Measurements from ENCODE around the gene CHRNB1.

The CHRNB1 gene, protein sequence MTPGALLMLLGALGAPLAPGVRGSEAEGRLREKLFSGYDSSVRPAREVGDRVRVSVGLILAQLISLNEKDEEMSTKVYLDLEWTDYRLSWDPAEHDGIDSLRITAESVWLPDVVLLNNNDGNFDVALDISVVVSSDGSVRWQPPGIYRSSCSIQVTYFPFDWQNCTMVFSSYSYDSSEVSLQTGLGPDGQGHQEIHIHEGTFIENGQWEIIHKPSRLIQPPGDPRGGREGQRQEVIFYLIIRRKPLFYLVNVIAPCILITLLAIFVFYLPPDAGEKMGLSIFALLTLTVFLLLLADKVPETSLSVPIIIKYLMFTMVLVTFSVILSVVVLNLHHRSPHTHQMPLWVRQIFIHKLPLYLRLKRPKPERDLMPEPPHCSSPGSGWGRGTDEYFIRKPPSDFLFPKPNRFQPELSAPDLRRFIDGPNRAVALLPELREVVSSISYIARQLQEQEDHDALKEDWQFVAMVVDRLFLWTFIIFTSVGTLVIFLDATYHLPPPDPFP

DNA sequence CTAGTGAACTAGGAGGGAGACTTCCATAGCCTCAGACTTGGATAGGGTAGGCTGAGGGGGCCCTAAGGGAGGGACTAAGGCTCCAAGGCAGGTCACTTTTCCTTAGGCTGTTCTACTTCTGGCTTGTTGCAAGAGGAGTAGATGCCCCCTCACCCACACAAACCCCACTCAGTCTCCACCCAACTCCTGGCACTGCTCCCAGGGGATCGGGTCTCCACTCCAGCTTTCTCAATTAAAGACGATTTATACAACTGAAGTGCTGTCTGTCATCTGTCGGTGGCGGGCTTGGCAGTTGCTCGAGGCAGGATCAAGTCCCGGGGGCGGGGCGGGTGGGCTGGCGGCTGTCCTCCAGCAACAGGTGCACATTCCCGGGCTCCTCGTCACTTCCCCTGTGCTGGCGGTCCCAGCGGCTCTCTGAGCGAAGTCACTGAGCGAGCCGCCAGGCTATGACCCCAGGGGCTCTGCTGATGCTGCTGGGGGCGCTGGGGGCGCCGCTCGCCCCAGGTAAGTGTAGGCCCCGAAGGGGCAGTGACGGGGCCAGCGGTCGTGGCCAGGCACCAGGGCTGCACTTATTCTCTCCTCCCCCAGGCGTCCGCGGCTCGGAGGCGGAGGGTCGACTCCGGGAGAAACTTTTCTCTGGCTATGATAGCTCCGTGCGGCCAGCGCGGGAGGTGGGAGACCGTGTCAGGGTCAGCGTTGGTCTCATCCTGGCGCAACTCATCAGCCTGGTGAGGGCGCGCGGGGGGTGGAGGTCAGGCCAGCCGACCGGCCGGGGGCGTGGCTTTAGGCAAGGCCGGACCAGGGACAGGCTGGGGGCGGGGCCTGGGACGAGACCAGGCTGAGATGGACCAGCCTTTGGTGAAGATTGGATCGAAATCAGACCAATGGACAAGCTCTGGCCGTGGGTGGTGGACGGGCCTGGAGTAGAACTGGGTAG is at the start of gene CHRNB1:
Gene CHRNB1 (plus strand): TSS at position 380 of the 937 bp plus-strand sequence. CDS start 67 bp downstream, at position 447.
- TF ChIP-seq, protein P1, sequence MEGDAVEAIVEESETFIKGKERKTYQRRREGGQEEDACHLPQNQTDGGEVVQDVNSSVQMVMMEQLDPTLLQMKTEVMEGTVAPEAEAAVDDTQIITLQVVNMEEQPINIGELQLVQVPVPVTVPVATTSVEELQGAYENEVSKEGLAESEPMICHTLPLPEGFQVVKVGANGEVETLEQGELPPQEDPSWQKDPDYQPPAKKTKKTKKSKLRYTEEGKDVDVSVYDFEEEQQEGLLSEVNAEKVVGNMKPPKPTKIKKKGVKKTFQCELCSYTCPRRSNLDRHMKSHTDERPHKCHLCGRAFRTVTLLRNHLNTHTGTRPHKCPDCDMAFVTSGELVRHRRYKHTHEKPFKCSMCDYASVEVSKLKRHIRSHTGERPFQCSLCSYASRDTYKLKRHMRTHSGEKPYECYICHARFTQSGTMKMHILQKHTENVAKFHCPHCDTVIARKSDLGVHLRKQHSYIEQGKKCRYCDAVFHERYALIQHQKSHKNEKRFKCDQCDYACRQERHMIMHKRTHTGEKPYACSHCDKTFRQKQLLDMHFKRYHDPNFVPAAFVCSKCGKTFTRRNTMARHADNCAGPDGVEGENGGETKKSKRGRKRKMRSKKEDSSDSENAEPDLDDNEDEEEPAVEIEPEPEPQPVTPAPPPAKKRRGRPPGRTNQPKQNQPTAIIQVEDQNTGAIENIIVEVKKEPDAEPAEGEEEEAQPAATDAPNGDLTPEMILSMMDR (IDR thresholded peaks at IDR 0.05; ENCODE audit: low read depth, low read length, missing control alignments): no peak
- no peak for DNase-seq (ENCODE audit: low read depth)
- peak within 1 kb of the TSS; percentile 25 for H3K4me3 ChIP-seq (ENCODE audit: low read depth, low read length)

DNA sequence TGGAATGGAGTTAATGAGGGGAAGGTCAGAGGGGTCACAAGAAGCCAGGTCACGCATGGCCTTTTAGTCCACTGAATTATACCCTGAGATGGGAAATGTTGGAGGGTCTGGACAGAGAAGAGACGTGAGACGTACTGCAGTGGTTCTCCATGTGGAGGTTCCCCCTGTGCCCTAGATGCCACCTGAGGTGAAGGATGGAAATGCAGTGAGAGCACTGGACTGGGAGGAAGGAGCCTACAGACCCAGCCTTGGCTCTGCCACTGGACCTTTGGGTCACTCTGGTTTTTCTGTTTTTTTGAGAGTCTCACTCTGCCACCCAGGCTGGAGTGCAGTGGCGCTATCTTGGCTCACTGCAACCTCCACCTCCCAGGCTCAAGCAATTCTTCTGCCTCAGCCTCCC is 48.7 kb upstream of the CHRNB1 start:
- TF ChIP-seq, protein P1 (IDR thresholded peaks at IDR 0.05; ENCODE audit: low read depth, low read length, missing control alignments): no peak
- H3K4me3 ChIP-seq (ENCODE audit: low read depth, low read length): no peak overlapping the region
- no peak for DNase-seq (ENCODE audit: low read depth)

DNA sequence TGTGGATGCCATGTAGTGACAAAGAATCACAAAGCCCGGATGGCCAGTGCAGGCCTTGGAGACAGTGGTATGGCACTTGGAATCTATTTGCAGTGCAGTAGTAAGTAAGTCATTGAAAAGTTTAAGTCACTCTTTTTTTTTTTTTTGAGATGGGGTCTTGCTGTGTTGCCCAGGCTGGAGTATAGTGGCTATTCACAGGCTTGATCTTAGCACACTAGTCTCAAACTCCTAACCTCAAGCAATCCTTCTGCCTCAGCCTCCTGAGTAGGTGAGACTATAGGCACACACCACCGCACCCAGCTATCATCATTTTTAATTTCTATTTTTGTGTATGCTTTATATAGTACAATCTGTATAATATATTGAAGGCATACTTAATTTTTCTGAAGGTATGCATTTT is 46.2 kb upstream of the CHRNB1 start:
- no peak for DNase-seq (ENCODE audit: low read depth)
- H3K4me3 ChIP-seq (ENCODE audit: low read depth, low read length): no peak overlapping the region
- TF ChIP-seq, protein P1 (IDR thresholded peaks at IDR 0.05; ENCODE audit: low read depth, low read length, missing control alignments): no peak

DNA sequence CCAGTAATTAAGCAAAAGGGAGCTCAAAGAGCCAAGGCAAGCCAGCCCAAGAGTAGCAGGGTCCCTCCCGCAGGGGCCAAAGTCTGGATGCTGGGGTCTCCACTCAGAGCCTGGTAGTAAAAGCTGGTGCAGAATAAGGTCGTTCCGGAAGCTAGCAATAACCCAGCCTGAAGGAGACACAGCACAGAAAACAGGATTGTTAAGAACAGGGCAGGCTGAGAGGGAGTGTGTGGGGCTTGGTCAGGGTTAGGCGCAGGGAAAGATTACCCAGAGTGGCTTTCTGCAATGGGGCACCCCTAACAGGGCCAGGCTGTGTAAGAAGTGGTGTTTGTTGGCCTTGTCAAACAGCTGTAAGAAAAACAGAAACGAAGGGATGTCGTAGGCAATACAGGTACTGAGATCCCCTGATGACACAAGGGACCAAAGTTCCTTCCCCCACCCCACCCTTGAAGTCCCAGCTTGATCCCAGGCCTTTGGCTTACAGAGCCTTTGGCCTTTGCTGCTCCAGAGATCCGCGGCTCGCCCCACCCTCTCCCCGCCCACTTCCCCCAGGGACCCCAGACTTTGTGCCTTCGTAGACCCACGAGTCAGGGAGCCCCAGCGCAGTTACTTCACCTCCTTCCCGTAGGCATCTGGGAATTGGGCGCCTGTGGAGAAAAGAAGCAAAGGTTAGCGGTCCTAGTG is 41.7 kb upstream of the CHRNB1 start:
- peak overlapping the region; percentile 92 for H3K4me3 ChIP-seq (ENCODE audit: low read depth, low read length)
- TF ChIP-seq, protein P1 (IDR thresholded peaks at IDR 0.05; ENCODE audit: low read depth, low read length, missing control alignments): no peak
- no peak for DNase-seq (ENCODE audit: low read depth)

DNA sequence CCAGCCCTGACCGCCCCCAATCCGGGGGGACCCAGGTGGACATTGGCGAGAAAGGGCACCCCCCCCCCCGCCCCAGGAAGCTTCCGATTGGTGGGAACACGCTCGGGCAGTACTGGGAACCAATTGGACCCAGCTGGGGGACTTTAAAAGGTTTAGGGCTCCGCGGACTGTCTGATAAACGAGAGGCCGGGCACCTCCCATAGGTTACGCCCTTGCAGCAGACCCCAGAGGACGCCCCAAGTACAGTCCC is 41.2 kb upstream of the CHRNB1 start:
- peak overlapping the region; percentile 92 for H3K4me3 ChIP-seq (ENCODE audit: low read depth, low read length)
- TF ChIP-seq, protein P1 (IDR thresholded peaks at IDR 0.05; ENCODE audit: low read depth, low read length, missing control alignments): no peak
- no peak for DNase-seq (ENCODE audit: low read depth)

DNA sequence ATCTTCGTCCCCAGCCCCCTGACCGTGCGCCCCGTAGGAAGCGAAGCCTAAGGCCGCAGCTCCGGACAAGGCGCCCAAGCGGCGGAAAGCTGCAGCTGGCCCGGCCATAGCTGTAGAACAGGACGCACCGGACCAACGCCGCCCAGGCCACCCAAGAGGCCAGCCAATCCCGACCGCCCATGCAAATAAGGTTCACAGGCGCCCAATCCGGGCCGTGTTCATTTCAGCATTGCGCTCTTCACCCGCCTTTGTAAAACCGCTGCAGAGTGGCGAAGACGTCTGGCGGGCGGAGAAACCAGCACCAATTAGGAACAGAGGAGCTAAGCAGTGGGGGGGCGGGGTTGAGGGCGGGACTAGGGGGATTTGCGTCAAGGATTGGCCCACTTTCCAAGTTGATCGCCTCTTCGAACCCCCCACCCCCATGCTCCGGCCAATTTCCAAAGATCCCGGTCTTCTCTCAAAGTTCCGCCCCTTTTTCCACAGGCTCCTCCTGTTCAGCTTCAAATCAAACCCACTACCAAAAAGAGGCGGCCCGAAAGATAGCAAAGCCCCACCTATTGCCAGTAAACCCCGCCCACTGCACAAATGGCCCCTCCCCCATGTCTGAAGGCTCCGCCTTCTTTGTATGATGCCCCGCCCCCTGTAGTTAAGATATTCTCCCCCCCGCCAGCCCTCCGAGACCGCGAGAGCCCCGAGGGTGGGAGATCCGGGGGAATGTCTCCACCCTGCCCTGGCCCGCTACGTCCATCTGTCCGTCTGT is 40.7 kb upstream of the CHRNB1 start, which contains the start of gene TMEM256:
Gene TMEM256 (minus strand): TSS at position 121 of the 760 bp plus-strand sequence. CDS start 13 bp downstream, at position 108.
- TF ChIP-seq, protein P1 (IDR thresholded peaks at IDR 0.05; ENCODE audit: low read depth, low read length, missing control alignments): no peak
- peak within 1 kb of the TSS; percentile 92 for H3K4me3 ChIP-seq (ENCODE audit: low read depth, low read length)
- peak; percentile 96 for DNase-seq (ENCODE audit: low read depth)
